HepG2 (cell line): ENCODE results near the gene FERMT2. TPM values are rescaled to one million over a fixed set of nuclear protein-coding genes. Genes with fewer than 3 reads are reported as not detected.

Experiments
- ATAC-seq: fragments of 200-7000 bp; cut with Tn5 transposase; 3 replicates; pipeline ENCODE4 v1.9.1; 2020; ENCODE audit warnings: mild to moderate bottlenecking, moderate library complexity
- BruUV-seq: library from RNA; stranded (reverse); fragments of 400-500 nt; replicated peaks from 2 replicates; lab custom pipeline; 2021; lab: Mats Ljungman, UMichigan
- CTCF ChIA-PET: fragments of 300-600 bp; formaldehyde crosslinking; extraction: SDS; loops from one replicate; lab custom pipeline; 2021; ENCODE audit warnings: low total read pairs, inconsistent platforms, low intra/inter-chr PET ratio; lab: Yijun Ruan, JAX
- POLR2A ChIA-PET: fragments of 350-600 bp; sonication (Branson Sonifier 250); formaldehyde crosslinking; loops from one replicate; lab custom pipeline; 2020; ENCODE audit warnings: antibody characterized with exemption, inconsistent platforms; lab: Yijun Ruan, JAX
- DNase-seq: peaks from one replicate; pipeline ENCODE4 v3.0.0-alpha.2; 2015; ENCODE audit warnings: low spot score
- FAIRE-seq: peaks from 3 replicates; lab custom pipeline; 2011; peaks lifted over from hg19 to GRCh38; lab: Jason Lieb, UNC
- H2AFZ ChIP-seq: one replicate; pipeline ENCODE4 v1.6.1; 2011; ENCODE audit warnings: low read length, inconsistent platforms
- H3K27ac ChIP-seq: fragments of 300-600 bp; 3 replicates; pipeline ENCODE4 v1.8.0; 2011; ENCODE audit warnings: mixed run types, mild to moderate bottlenecking, mixed read lengths, low read length, inconsistent platforms; ENCODE audit not compliant: insufficient read depth; ENCODE audit errors: extremely low read length
- H3K27me3 ChIP-seq, 2 experiments: fragments of 200-600 bp in 1 of 2; 2 replicates in 1 of 2; 3 replicates in 1 of 2; pipeline versions ENCODE4 v1.6.0 to v1.8.0; 2011; ENCODE audit warnings: low read length in 2 of 2, mild to moderate bottlenecking in 2 of 2, moderate library complexity in 2 of 2, inconsistent platforms in 1 of 2; ENCODE audit not compliant: insufficient read depth in 2 of 2, control insufficient read depth in 1 of 2
- H3K36me3 ChIP-seq, 2 experiments: fragments of 200-600 bp in 1 of 2; replicated peaks in 1 of 2; 2 replicates in 1 of 2; 3 replicates in 1 of 2; pipeline versions ENCODE4 v1.5.1 to v1.8.0; 2011; ENCODE audit warnings: low read length in 2 of 2, inconsistent platforms in 1 of 2; ENCODE audit not compliant: insufficient read depth in 2 of 2, control insufficient read depth in 1 of 2
- H3K4me1 ChIP-seq: 2 replicates; pipeline ENCODE4 v1.5.1; 2012; ENCODE audit warnings: low read length, inconsistent platforms; ENCODE audit not compliant: insufficient read depth
- H3K4me2 ChIP-seq: 2 replicates; pipeline ENCODE4 v1.6.0; 2011; ENCODE audit warnings: low read depth, low read length, inconsistent platforms
- H3K4me3 ChIP-seq, 3 experiments: fragments of 200-600 bp in 1 of 3; sonication (generic), shearing (Covaris generic) in 1 of 3; replicated peaks in 1 of 3; 2 replicates each; pipeline ENCODE4 v1.5.1; 2011 to 2016; ENCODE audit warnings: low read length in 3 of 3, inconsistent platforms in 2 of 3, low read depth in 2 of 3, mild to moderate bottlenecking in 2 of 3, control low read depth in 1 of 3, mixed read lengths in 1 of 3; ENCODE audit not compliant: insufficient read depth in 1 of 3
- H3K79me2 ChIP-seq: one replicate; pipeline ENCODE4 v1.6.1; 2011; ENCODE audit warnings: low read length, inconsistent platforms; ENCODE audit not compliant: insufficient read depth
- H3K9ac ChIP-seq: 2 replicates; pipeline ENCODE4 v1.6.0; 2011; ENCODE audit warnings: mild to moderate bottlenecking, low read depth, low read length, inconsistent platforms; ENCODE audit not compliant: insufficient read depth
- H3K9me3 ChIP-seq: 2 replicates; pipeline ENCODE4 v1.5.1; 2012; ENCODE audit warnings: mild to moderate bottlenecking, low read length
- H4K20me1 ChIP-seq: 2 replicates; pipeline ENCODE4 v1.6.0; 2011; ENCODE audit warnings: inconsistent platforms, mild to moderate bottlenecking, low read length, moderate library complexity; ENCODE audit not compliant: insufficient read depth
- BHLHE40 ChIP-seq: IDR thresholded peaks from 2 replicates; pipeline ENCODE4 v1.6.1; 2011; ENCODE audit warnings: low read length, improper control_type of control experiment
- EP300 ChIP-seq, 3 experiments: sonication (generic) in 1 of 3; formaldehyde crosslinking in 1 of 3; IDR thresholded peaks; 2 replicates each; pipeline versions ENCODE4 v1.5.1 to v1.6.1; 2011 to 2020; ENCODE audit warnings: low read depth in 2 of 3, low read length in 2 of 3, borderline replicate concordance in 1 of 3, improper control_type of control experiment in 1 of 3, mild to moderate bottlenecking in 1 of 3, missing genetic modification reagents in 1 of 3, moderate library complexity in 1 of 3
- HINFP ChIP-seq: sonication (generic); formaldehyde crosslinking; IDR thresholded peaks from 2 replicates; pipeline ENCODE4 v1.4.0; 2020; ENCODE audit warnings: low read depth, mild to moderate bottlenecking, missing genetic modification reagents
- REPIN1 ChIP-seq: sonication (generic); formaldehyde crosslinking; IDR thresholded peaks from 2 replicates; pipeline ENCODE4 v1.8.0; 2022; ENCODE audit warnings: missing genetic modification reagents, low read depth, mild to moderate bottlenecking, borderline replicate concordance
- SRF ChIP-seq: IDR thresholded peaks from 2 replicates; pipeline ENCODE4 v1.6.1; 2011; ENCODE audit warnings: mild to moderate bottlenecking, low read depth, low read length, moderate library complexity
- SRSF9 ChIP-seq: fragments of 200-400 bp; formaldehyde crosslinking; IDR thresholded peaks from 2 replicates; pipeline ENCODE4 v1.6.1; 2018; ENCODE audit warnings: borderline replicate concordance, mild to moderate bottlenecking, low read depth, low read length; ENCODE audit not compliant: insufficient read depth, poor library complexity, severe bottlenecking
- ZNF235 ChIP-seq: sonication (generic); formaldehyde crosslinking; IDR thresholded peaks from 2 replicates; pipeline ENCODE4 v1.8.1; 2023; ENCODE audit warnings: mild to moderate bottlenecking, missing genetic modification reagents, borderline replicate concordance
- ZNF354B ChIP-seq: sonication (generic); formaldehyde crosslinking; IDR thresholded peaks from 2 replicates; pipeline ENCODE4 v1.8.0; 2022; ENCODE audit warnings: mild to moderate bottlenecking, missing genetic modification reagents
- WGBS: methylation state at CpG from one replicate; pipeline ENCODE4 v1.1.6; 2017; ENCODE audit warnings: low lambda C conversion rate; 5-methylcytosine and 5-hydroxymethylcytosine counted together
- in situ Hi-C: cut with HindIII; loops from 2 replicates; pipeline ENCODE4 v1.10.0; 2017; ENCODE audit warnings: low pct_unique_long_range_greater_than_20kb; ENCODE audit not compliant: extremely low pct_ligation_motif_present
- intact Hi-C: fragments of 100-400 bp; cut with micrococcal nuclease; formaldehyde crosslinking; loops from one replicate; pipeline ENCODE4 v1.10.0; 2022; ENCODE audit not compliant: unreplicated experiment
- polyA plus RNA-seq, 8 experiments: library from polyadenylated mRNA; depleted of rRNA in 3 of 8; stranded (reverse) in 7 of 8; unstranded in 1 of 8; fragments of >200 nt; fragmentation: Illumina TruSeq in 4 of 8; extraction: Trizol in 4 of 8; gene quantifications; 2 replicates each; pipeline versions ENCODE4 v1.2.1 to v1.2.3, GENCODE V29; 2011 to 2016; ENCODE audit warnings: low read depth in 4 of 8, missing spikeins in 1 of 8, mixed read lengths in 1 of 8; ENCODE audit not compliant: insufficient read depth in 1 of 8
- total RNA-seq, 5 experiments: library from RNA; depleted of rRNA; stranded (reverse); fragments of >200 nt; fragmentation: Illumina TruSeq; extraction: Trizol; gene quantifications; 2 replicates each; pipeline ENCODE4 v1.2.3, GENCODE V29; 2016; ENCODE audit warnings: low read depth in 1 of 5
- TF ChIP-seq, protein P1 (sequence below): sonication (generic); formaldehyde crosslinking; IDR thresholded peaks from 2 replicates; pipeline ENCODE4 v1.5.0; 2020; ENCODE audit warnings: missing genetic modification reagents

The FERMT2 gene
- total and polyA plus RNA-seq, 2 of the 13 experiments (the other 11 are each of a cell fraction or from before 2014, with no cell fraction given) = 36.2 to 60.4 TPM

GRCh38 chr14:52888159-52888558, 62.7 kb downstream of the FERMT2 start:
- Histone ChIP-seq H3K27ac (no peak overlapping the region), H3K4me2 (no peak overlapping the region), H3K9me3 (no peaks in the 10 kb centered on the region), H3K27me3 (no peaks in the 10 kb centered on the region), H3K79me2 (no peaks in the 10 kb centered on the region), H3K36me3 (peaks cover 9 to 47% of the 10 kb centered on the region in 2 experiments; a peak in 4 of 5 replicates), H4K20me1 (no peaks in the 10 kb centered on the region), H2AFZ (no peak overlapping the region), H3K4me1 (no peaks in the 10 kb centered on the region), H3K9ac (no peak overlapping the region), H3K4me3 (no peak overlapping the region)
- intact Hi-C loops (no loop called here), in situ Hi-C loops (no loop called here)
- POLR2A ChIA-PET = no interaction called here
- DNase-seq (no peak), ATAC-seq (no peak), FAIRE-seq (no peak)
- no TSS peak for BruUV-seq
- 98% methylated on average over 4 of the region's 4 CpGs for WGBS
- CTCF ChIA-PET = no interaction called here
- no peak for TF ChIP-seq HINFP
- TF ChIP-seq SRSF9 = no peak
- no peak for TF ChIP-seq EP300 (IDR thresholded peaks at IDR 0.05; ENCODE audit: low read depth in 2 of 2, low read length in 2 of 2)
- TF ChIP-seq EP300 (CRISPR knock-in tag; IDR thresholded peaks at IDR 0.05; ENCODE audit: borderline replicate concordance) = no peak
- no peak for TF ChIP-seq ZNF354B (CRISPR knock-in tag)
- TF ChIP-seq, protein P1, sequence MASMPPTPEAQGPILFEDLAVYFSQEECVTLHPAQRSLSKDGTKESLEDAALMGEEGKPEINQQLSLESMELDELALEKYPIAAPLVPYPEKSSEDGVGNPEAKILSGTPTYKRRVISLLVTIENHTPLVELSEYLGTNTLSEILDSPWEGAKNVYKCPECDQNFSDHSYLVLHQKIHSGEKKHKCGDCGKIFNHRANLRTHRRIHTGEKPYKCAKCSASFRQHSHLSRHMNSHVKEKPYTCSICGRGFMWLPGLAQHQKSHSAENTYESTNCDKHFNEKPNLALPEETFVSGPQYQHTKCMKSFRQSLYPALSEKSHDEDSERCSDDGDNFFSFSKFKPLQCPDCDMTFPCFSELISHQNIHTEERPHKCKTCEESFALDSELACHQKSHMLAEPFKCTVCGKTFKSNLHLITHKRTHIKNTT = no peak
- no peak for TF ChIP-seq REPIN1 (CRISPR knock-in tag)
- TF ChIP-seq SRF = no peak
- TF ChIP-seq ZNF235 (CRISPR knock-in tag) = no peak
- no peak for TF ChIP-seq BHLHE40
